Measurements from ENCODE around the gene PNKD.

DNA sequence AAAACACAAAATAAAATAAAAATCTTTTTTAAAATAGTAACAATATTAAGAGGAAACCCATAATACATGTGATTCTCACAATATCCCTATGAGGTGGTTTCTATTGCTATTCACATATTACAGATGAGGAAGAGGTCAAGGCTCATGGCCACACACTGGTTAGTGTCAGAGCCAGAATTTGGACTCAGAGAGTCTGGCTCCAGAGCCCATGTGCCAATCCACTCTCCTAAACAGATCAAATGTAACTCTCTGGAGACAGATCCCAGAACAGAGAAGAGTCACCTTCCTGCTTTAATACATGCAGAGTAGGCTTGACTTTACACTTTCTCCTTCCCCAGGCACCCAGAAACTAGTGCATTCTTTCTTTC is 101.6 kb downstream of the PNKD start:
- TF ChIP-seq POLR2A (IDR thresholded peaks at IDR 0.05) (no peak), EP300 (IDR thresholded peaks at IDR 0.05) (no peak)
- TF ChIP-seq, protein P1, sequence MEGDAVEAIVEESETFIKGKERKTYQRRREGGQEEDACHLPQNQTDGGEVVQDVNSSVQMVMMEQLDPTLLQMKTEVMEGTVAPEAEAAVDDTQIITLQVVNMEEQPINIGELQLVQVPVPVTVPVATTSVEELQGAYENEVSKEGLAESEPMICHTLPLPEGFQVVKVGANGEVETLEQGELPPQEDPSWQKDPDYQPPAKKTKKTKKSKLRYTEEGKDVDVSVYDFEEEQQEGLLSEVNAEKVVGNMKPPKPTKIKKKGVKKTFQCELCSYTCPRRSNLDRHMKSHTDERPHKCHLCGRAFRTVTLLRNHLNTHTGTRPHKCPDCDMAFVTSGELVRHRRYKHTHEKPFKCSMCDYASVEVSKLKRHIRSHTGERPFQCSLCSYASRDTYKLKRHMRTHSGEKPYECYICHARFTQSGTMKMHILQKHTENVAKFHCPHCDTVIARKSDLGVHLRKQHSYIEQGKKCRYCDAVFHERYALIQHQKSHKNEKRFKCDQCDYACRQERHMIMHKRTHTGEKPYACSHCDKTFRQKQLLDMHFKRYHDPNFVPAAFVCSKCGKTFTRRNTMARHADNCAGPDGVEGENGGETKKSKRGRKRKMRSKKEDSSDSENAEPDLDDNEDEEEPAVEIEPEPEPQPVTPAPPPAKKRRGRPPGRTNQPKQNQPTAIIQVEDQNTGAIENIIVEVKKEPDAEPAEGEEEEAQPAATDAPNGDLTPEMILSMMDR (IDR thresholded peaks at IDR 0.05), result no peak
